HCT116 (cell line): ENCODE measurements around the gene ELOVL5. TPM values are rescaled to one million over a fixed set of nuclear protein-coding genes. Genes with fewer than 3 reads are reported as not detected.

Experiments used
- ATAC-seq: fragments of 200-7000 bp; cut with Tn5 transposase; 2 replicates; pipeline ENCODE4 v1.9.1; 2020; ENCODE audit warnings: mild to moderate bottlenecking, moderate library complexity
- BruUV-seq: library from RNA; stranded (reverse); fragments of 400-500 nt; replicated peaks from 2 replicates; lab custom pipeline; 2021; lab: Mats Ljungman, UMichigan
- CTCF ChIA-PET: fragments of 300-600 bp; sonication (Branson Sonifier 250); formaldehyde crosslinking; loops from one replicate; lab custom pipeline; 2021; ENCODE audit warnings: antibody characterized with exemption; lab: Charles Lee
- POLR2A ChIA-PET: fragments of 300-600, 350-600 bp; sonication (Branson Sonifier 250); formaldehyde crosslinking; loops from one replicate; lab custom pipeline; 2021; ENCODE audit warnings: antibody characterized with exemption; lab: Charles Lee
- RAD21 ChIA-PET, 2 experiments: fragments of 300-600 bp; sonication (Branson Sonifier 250); formaldehyde crosslinking; loops; one replicate each; lab custom pipeline; 2023; ENCODE audit warnings: low total read pairs in 2 of 2; ENCODE audit not compliant: uncharacterized antibody in 2 of 2, unreplicated experiment in 2 of 2, low non-redundant PET in 1 of 2; lab: Charles Lee
- DNase-seq: peaks from one replicate; pipeline ENCODE4 v3.0.0-alpha.2; 2010; ENCODE audit warnings: low read depth, low spot score
- H2AFZ ChIP-seq: fragments of 200-600 bp; shearing (Covaris generic), sonication (generic); 2 replicates; pipeline ENCODE4 v1.6.1; 2017; ENCODE audit warnings: low read depth, mixed run types, mixed read lengths, antibody characterized with exemption, low read length; ENCODE audit not compliant: poor library complexity, severe bottlenecking
- H3K27ac ChIP-seq: 2 replicates; pipeline ENCODE4 v1.5.1; 2012; ENCODE audit warnings: low read depth, low read length
- H3K27me3 ChIP-seq: fragments of 200-600 bp; sonication (generic); 2 replicates; pipeline ENCODE4 v1.6.1; 2016; ENCODE audit warnings: mixed run types, low read length, mixed read lengths; ENCODE audit not compliant: insufficient read depth
- H3K36me3 ChIP-seq, 2 experiments: fragments of 200-500 bp in 1 of 2; fragments of 200-600 bp in 1 of 2; sonication (Bioruptor generic) in 1 of 2; sonication (generic) in 1 of 2; 2 replicates each; pipeline versions ENCODE4 v1.5.1 to v1.6.1; 2014 to 2016; ENCODE audit warnings: low read length in 2 of 2, inconsistent platforms in 1 of 2, mixed read lengths in 1 of 2, mixed run types in 1 of 2; ENCODE audit not compliant: insufficient read depth in 2 of 2, control insufficient read depth in 1 of 2
- H3K4me1 ChIP-seq, 2 experiments: fragments of 200-600 bp in 1 of 2; sonication (generic) in 1 of 2; 2 replicates each; pipeline versions ENCODE4 v1.5.1 to v1.6.1; 2012 to 2017; ENCODE audit warnings: low read length in 2 of 2, inconsistent platforms in 1 of 2, mild to moderate bottlenecking in 1 of 2, mixed read lengths in 1 of 2, mixed run types in 1 of 2, moderate library complexity in 1 of 2; ENCODE audit not compliant: insufficient read depth in 2 of 2, control insufficient read depth in 1 of 2
- H3K4me2 ChIP-seq: fragments of 200-600 bp; sonication (generic); 2 replicates; pipeline ENCODE4 v1.6.1; 2017; ENCODE audit warnings: mixed run types, low read length, mixed read lengths
- H3K4me3 ChIP-seq, 2 experiments: fragments of 200-600 bp in 1 of 2; sonication (generic) in 1 of 2; replicated peaks in 1 of 2; 2 replicates each; pipeline ENCODE4 v1.5.1; 2011 to 2016; ENCODE audit warnings: low read length in 2 of 2, control low read depth in 1 of 2, low read depth in 1 of 2, mild to moderate bottlenecking in 1 of 2, mixed read lengths in 1 of 2, mixed run types in 1 of 2
- H3K79me2 ChIP-seq: fragments of 200-600 bp; sonication (generic); 2 replicates; pipeline ENCODE4 v1.6.1; 2017; ENCODE audit warnings: mild to moderate bottlenecking, mixed run types, low read length, moderate library complexity, mixed read lengths; ENCODE audit not compliant: insufficient read depth
- H3K9ac ChIP-seq: fragments of 200-600 bp; sonication (generic); 2 replicates; pipeline ENCODE4 v1.6.1; 2016; ENCODE audit warnings: low read length, mixed read lengths
- H3K9me2 ChIP-seq: fragments of 200-600 bp; sonication (generic), shearing (Covaris generic); 2 replicates; pipeline ENCODE4 v1.6.1; 2017; ENCODE audit warnings: mixed run types, mild to moderate bottlenecking, moderate library complexity; ENCODE audit not compliant: insufficient read depth
- H3K9me3 ChIP-seq, 2 experiments: fragments of 200-500 bp in 1 of 2; fragments of 200-600 bp in 1 of 2; sonication (Bioruptor generic) in 1 of 2; sonication (generic) in 1 of 2; 2 replicates each; pipeline ENCODE4 v1.6.1; 2014 to 2017; ENCODE audit warnings: low read length in 2 of 2, mixed read lengths in 2 of 2, inconsistent platforms in 1 of 2, low read depth in 1 of 2, mild to moderate bottlenecking in 1 of 2, mixed run types in 1 of 2, moderate library complexity in 1 of 2; ENCODE audit not compliant: control insufficient read depth in 1 of 2, insufficient read depth in 1 of 2
- H4K20me1 ChIP-seq: fragments of 200-600 bp; sonication (generic), shearing (Covaris generic); 2 replicates; pipeline ENCODE4 v1.6.1; 2017; ENCODE audit warnings: mixed run types, mild to moderate bottlenecking, moderate library complexity; ENCODE audit not compliant: insufficient read depth
- CBX3 ChIP-seq: IDR thresholded peaks from 2 replicates; pipeline ENCODE4 v1.6.1; 2012; ENCODE audit warnings: low read depth
- POLR2A ChIP-seq: IDR thresholded peaks from 2 replicates; pipeline ENCODE4 v1.7.0; 2011; ENCODE audit warnings: borderline replicate concordance; ENCODE audit not compliant: insufficient read depth, insufficient read length; ENCODE audit errors: extremely low read depth
- RAD21 ChIP-seq: IDR thresholded peaks from 2 replicates; pipeline ENCODE4 v1.6.1; 2012; ENCODE audit warnings: low read depth, mild to moderate bottlenecking
- SIN3A ChIP-seq: IDR thresholded peaks from 2 replicates; pipeline ENCODE4 v1.6.1; 2012; ENCODE audit warnings: low read depth
- ZFX ChIP-seq: fragments of 450-650 bp; IDR thresholded peaks from 2 replicates; pipeline ENCODE4 v1.6.1; 2017
- intact Hi-C: fragments of 100-400 bp; cut with micrococcal nuclease; formaldehyde crosslinking; loops from 2 replicates; pipeline ENCODE4 v1.10.0; 2022
- total RNA-seq: library from RNA; stranded (reverse); gene quantifications from one replicate; pipeline ENCODE4 v1.2.1, GENCODE V29; 2021; ENCODE audit not compliant: unreplicated experiment
- TF ChIP-seq, protein P1 (sequence below): IDR thresholded peaks from 2 replicates; pipeline ENCODE4 v1.6.1; 2012
- TF ChIP-seq, protein P2 (sequence below): IDR thresholded peaks from 2 replicates; pipeline ENCODE4 v1.6.1; 2012
- TF ChIP-seq, protein P3 (sequence below), 3 experiments: fragments of 200-600 bp in 1 of 3; sonication (generic) in 1 of 3; IDR thresholded peaks in 2 of 3; conservative IDR thresholded peaks in 1 of 3; 2 replicates each; pipeline ENCODE4 v1.5.1; 2012 to 2017; ENCODE audit warnings: low read depth in 2 of 3, low read length in 2 of 3, antibody characterized with exemption in 1 of 3, borderline replicate concordance in 1 of 3, control low read depth in 1 of 3, mild to moderate bottlenecking in 1 of 3, mixed read lengths in 1 of 3, mixed run types in 1 of 3, moderate library complexity in 1 of 3; ENCODE audit not compliant: insufficient read depth in 1 of 3
- TF ChIP-seq, protein P4 (sequence below): IDR thresholded peaks from 2 replicates; pipeline ENCODE4 v1.6.1; 2012; ENCODE audit warnings: low read depth

The ELOVL5 gene
- total RNA-seq, 1 experiment from 2014 or later = 85.3 TPM

DNA sequence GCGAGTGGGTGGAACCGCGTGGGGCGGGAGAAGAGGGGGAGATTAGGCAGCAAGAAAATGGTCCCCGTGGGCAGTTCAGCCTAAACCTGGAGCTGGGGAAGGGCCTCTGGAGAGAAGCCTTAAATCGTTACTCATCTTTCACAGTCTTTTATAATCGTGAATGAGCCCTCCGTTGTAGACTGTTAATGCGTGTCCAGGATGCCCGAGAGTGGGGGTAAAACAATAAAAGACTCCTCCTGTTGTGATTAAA, 11.0 kb upstream of the ELOVL5 start:
- Histone ChIP-seq H3K4me3 (peak overlapping the region; percentile 61 to 63), H3K4me1 (peaks cover 16 to 35% of the 10 kb centered on the region in 2 experiments), H3K4me2 (peak overlapping the region; percentile 88), H4K20me1 (no peaks in the 10 kb centered on the region), H3K27ac (peak overlapping the region; percentile 88), H2AFZ (peak overlapping the region; percentile 29), H3K9ac (peak overlapping the region; percentile 76), H3K9me2 (no peaks in the 10 kb centered on the region), H3K79me2 (no peaks in the 10 kb centered on the region), H3K36me3 (no peaks in the 10 kb centered on the region), H3K27me3 (no peaks in the 10 kb centered on the region), H3K9me3 (no peaks in the 10 kb centered on the region)
- BruUV-seq = TSS peak; percentile 94
- ChIA-PET POLR2A (interaction anchor here (0.7 to 1.2 kb wide), 5 partner anchors 9 to 80 kb away, joined by 3 to 4 read pairs (median 4); partner anchors contain the start of gene ELOVL5), RAD21 (no interaction called here), CTCF (no interaction called here)
- 0 out of 2 replicates have a peak, but pooled peaks have one; percentile 6 for ATAC-seq
- no peak for DNase-seq
- intact Hi-C loops = no loop called here
- TF ChIP-seq ZFX (0 out of 2 replicates have a peak, but pooled peaks have one; percentile 1), RAD21 (no peak), POLR2A (no peak), SIN3A (no peak), CBX3 (no peak)
- TF ChIP-seq, protein P1, sequence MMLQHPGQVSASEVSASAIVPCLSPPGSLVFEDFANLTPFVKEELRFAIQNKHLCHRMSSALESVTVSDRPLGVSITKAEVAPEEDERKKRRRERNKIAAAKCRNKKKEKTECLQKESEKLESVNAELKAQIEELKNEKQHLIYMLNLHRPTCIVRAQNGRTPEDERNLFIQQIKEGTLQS = no peak
- TF ChIP-seq, protein P2, sequence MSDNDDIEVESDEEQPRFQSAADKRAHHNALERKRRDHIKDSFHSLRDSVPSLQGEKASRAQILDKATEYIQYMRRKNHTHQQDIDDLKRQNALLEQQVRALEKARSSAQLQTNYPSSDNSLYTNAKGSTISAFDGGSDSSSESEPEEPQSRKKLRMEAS = no peak
- TF ChIP-seq, protein P3, sequence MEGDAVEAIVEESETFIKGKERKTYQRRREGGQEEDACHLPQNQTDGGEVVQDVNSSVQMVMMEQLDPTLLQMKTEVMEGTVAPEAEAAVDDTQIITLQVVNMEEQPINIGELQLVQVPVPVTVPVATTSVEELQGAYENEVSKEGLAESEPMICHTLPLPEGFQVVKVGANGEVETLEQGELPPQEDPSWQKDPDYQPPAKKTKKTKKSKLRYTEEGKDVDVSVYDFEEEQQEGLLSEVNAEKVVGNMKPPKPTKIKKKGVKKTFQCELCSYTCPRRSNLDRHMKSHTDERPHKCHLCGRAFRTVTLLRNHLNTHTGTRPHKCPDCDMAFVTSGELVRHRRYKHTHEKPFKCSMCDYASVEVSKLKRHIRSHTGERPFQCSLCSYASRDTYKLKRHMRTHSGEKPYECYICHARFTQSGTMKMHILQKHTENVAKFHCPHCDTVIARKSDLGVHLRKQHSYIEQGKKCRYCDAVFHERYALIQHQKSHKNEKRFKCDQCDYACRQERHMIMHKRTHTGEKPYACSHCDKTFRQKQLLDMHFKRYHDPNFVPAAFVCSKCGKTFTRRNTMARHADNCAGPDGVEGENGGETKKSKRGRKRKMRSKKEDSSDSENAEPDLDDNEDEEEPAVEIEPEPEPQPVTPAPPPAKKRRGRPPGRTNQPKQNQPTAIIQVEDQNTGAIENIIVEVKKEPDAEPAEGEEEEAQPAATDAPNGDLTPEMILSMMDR (IDR thresholded peaks at IDR 0.05 in 2 of 3, conservative IDR thresholded peaks at IDR 0.05 in 1 of 3; ENCODE audit: borderline replicate concordance in 1 of 3, insufficient read depth in 1 of 3, low read depth in 2 of 3, low read length in 2 of 3) = no peak
- TF ChIP-seq, protein P4, sequence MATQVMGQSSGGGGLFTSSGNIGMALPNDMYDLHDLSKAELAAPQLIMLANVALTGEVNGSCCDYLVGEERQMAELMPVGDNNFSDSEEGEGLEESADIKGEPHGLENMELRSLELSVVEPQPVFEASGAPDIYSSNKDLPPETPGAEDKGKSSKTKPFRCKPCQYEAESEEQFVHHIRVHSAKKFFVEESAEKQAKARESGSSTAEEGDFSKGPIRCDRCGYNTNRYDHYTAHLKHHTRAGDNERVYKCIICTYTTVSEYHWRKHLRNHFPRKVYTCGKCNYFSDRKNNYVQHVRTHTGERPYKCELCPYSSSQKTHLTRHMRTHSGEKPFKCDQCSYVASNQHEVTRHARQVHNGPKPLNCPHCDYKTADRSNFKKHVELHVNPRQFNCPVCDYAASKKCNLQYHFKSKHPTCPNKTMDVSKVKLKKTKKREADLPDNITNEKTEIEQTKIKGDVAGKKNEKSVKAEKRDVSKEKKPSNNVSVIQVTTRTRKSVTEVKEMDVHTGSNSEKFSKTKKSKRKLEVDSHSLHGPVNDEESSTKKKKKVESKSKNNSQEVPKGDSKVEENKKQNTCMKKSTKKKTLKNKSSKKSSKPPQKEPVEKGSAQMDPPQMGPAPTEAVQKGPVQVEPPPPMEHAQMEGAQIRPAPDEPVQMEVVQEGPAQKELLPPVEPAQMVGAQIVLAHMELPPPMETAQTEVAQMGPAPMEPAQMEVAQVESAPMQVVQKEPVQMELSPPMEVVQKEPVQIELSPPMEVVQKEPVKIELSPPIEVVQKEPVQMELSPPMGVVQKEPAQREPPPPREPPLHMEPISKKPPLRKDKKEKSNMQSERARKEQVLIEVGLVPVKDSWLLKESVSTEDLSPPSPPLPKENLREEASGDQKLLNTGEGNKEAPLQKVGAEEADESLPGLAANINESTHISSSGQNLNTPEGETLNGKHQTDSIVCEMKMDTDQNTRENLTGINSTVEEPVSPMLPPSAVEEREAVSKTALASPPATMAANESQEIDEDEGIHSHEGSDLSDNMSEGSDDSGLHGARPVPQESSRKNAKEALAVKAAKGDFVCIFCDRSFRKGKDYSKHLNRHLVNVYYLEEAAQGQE = no peak
